Fibroblast of skin of right biceps (primary cell): ENCODE measurements around the gene SLC10A7.
"Not testable (repeated sequence)": the region's sequence is repeated elsewhere in the genome, so short reads cannot be mapped to it uniquely, and the experiment has no call there.

Experiments
- DNase-seq: peaks from one replicate; pipeline ENCODE4 v3.0.0-alpha.2; 2013

Gene SLC10A7

DNA sequence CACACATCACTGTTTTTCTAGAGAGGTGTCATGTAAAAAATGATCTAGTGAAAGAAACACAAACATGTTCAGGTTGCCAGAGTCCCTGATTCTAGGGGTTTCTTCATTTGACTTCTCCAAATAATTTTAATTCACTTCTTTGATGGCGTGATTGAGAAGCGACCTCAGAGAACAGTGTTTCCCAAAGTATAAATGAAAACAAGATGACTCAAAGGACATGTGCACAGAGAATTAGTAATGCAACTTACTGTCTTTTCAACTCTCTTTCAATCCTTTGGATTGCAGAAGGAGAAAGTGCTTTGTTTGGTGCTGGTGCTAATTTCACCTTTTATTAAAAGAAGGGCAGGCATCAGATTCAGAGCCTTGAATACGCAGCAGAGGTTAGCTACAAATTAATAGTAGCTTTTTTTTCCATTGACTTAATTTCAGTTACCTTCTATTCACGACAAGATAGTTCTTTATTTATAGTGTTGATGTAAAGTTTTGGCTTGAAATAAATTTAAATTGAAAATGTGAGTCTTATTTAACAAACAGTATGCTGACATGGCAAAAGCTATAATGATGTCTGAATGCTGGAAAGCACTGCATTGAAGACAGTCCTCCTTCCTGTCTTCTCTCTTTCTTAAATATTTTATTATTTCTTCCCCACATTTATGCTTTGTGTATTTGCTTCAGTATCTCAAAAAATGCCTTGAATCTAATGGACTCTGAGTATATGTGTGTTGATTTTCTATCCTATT is 85.1 kb downstream of the SLC10A7 start:
- no peak for DNase-seq

DNA sequence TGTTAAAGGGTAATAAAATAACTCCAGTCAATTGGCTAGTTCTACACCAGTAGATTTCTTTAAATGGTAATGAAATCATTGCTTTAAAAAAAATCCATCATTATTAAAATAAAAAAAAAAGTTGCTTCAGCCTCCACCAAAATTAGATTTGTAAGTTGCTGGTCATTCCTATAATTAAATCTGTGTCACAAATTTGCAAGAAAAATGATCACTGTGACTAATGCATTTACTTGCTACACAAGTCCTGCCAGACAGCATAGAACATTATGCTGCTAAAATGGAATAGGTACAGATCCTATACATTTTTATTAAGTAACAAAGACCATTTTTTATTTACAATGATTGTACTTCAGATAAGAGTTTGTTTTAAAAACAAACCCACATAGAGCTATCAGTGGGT is 85.8 kb downstream of the SLC10A7 start:
- no peak for DNase-seq

DNA sequence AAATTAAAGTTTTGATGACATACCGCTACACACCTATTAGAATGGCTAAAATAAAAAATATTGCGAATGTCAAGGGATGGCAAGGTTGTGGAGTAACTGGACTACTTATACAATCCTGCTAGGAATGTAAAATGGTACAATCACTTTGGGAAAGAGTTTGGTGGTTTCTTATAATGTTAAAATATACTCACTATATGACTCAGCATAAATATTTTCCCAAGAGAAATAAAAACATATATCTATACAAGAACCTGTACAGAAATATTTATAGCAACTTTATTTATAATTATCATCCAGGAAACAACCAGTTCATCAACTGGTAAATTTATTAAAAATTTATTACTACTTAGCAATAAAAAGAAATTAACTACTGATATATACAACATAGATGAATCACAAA is 89.7 kb downstream of the SLC10A7 start:
- DNase-seq = no peak

DNA sequence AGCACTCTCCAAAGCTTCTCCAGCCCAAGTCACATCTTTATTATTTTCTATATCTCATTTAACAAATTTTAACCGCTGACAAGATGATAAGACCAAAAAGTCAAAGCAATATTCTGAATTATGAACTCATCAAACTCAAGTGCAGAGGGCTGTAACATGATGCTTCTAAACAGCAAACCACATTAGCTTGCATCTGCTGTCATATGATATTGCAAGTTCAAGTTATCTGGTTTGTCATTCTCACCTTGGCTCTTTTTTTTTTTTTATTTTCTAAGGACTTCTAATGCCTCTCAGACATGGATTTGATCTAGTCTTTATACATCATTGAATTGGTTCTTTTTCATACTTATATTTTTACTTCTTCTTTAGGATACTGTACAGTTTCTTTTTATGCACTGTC is 93.4 kb downstream of the SLC10A7 start:
- no peak for DNase-seq

DNA sequence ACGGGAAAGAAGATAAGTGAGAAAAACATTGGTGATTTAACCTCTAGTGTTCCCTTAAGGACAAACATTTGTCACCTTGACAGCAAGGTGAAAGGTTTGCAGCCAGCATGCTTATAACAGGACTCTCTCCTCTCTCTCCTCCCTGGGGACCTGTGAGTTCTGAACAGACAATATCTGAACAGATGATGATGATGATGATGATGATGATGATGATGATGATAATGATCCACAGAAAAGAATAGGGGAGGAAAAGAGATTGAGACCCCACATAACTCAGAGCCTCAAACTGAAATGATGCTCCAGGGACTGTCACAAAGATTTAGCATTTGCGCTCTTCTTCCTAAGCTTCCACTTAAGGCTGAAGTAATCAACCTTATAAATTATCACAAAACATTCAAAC is 103.9 kb downstream of the SLC10A7 start:
- no peak for DNase-seq

DNA sequence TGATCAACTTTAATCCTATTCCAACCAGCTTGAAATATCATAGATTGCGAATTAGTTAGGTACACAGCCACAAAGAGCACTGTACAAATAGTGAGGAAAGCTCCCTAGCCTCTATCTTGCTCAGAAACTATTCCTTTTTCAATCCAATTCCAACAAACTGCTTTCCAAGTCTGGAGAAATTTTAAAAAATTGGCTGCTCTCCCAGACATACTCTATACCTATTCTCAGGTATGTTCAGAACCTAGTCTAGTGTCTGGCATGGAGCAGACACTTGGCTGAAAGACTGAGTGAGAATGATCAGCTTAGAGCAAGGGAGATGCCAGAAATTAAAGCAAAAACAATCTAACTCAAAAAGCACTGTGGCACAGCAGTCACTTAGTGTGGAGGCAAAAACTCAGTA is 105.9 kb downstream of the SLC10A7 start:
- no peak for DNase-seq

DNA sequence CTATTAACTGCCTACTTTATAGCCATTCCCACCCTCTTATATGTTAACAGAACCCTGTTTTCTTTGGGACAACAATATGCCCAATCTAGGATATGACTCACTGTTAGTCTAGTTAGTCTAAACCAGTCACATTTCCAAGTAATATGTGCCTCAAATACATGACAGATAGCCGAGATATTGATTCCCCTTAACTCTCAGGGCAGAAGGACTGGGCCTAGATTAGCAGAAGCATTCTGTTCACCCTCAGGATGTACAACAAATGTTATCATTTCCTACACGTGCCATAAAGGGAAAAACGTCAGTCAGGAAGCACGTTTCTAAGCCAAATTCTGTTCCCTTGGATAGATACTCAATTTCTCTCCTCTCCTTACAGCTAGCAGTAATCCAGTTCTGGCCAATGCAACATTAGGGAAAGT is 114.1 kb downstream of the SLC10A7 start:
- DNase-seq = peak; percentile 7

DNA sequence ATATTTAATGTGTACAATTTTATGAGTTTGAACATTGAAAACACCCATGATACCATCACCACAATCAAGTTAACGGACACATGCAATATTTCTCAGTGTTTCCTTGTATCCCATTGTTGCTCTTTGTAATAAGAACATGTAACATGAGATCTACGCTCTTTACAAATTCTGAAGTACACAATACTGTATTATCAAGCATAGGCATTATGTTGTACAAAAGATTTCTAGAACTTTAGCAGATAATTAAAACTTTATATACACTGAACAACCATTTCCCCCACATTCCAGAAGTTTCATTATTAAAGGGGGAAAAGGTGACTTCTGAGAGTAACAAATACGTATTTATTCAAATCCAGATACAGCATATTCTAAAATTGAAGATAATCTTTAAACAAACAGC is 114.5 kb downstream of the SLC10A7 start:
- no peak for DNase-seq

DNA sequence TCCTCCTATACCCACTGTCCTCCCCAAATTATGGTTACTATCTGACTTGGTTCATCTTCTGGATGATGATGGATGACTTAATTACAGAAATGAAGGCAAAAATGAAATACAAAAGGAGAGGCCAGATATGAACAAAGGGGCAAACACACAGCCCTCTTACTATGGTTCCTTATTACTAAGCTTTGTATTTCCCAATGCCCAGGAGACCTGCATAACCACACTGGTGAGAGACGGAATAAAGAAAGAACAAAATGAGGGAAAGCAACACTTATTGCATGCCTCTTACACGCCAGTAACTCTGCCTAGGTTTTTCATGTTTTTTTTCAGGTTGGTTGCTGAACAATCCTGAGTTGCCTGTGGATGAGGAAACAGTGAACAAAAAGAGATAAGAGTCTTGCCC is 120.5 kb downstream of the SLC10A7 start:
- DNase-seq = no peak

DNA sequence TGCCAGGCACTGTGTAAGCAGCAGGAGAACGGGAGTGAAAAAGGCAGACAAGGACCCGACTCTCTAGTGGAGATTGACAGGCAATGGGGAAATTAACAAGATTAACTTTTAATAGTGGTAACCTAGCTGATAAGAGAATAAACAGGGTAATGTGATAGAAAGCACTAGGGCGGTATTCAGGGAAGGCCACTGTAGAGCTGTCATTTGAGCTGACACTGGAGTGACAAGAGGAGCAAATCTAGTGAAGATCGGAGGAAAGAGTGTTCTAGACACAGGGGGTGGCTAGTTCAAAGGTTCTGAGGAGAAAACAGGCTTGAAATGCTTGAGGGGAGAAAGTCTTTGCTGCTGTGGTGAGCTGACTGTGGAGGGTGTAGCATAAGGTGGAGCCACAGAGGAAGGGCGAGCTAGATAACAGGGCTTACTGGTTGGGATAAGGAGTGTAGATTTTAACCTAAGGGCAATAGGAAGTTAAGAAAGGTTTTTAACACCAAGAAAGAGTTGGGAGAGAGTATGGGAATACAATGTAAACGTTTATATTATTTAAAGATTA is 122.8 kb downstream of the SLC10A7 start:
- DNase-seq = no peak

DNA sequence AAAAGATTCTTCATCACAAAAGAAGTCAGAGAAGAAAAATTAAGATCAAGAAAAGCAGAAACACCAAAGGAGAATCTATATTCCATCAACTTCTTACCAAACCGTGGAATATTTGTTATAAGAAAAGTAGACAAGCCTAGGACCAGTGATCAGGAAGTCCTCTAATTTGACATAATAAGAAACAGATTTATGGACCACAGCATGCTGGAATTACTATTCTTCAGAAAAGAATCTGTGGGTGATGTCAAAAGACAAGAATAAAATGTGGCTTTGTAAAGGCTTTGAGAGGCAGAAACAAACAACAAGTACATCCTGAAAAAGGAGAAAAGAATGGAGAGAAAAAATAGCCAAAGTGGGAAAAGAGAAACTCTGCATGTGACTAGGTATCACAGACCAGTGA is 123.3 kb downstream of the SLC10A7 start:
- peak; percentile 42 for DNase-seq

DNA sequence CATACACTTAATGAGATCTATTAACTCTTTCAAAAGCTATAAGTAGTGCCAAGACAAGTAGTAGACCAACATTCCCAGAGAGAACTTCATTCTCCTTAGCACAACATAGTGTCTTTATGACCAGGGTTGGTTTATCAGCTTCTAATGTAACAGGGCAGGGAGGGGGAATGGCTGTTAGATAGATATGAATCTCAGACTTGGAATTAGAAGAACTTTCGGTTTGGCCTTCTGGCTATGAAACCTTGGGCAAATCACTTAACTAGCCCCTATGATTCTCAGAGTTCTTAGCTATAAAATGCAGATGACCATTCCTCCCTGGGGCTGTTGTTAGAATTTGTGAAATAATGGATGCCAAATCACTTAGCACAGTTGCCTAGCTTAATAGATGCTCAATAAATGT is 132.2 kb downstream of the SLC10A7 start:
- DNase-seq = no peak

DNA sequence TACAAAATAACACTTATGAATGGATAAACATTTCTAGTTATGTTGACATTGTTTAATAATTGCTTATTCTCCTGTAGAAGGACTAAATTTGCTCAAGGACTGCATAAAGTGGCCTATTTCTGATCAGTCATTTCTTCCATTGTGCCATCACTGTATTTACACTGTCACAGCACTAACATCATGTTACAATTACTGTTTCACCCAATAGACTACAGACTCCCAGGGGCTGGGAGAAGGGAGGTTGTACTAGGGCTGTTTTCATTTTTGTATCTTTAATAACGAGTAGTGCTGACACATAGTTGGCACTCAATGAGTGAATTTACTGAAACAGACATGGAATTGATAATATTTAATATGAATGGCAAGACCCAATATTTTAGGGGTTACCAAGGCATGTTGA is 139.5 kb downstream of the SLC10A7 start:
- DNase-seq = no peak

DNA sequence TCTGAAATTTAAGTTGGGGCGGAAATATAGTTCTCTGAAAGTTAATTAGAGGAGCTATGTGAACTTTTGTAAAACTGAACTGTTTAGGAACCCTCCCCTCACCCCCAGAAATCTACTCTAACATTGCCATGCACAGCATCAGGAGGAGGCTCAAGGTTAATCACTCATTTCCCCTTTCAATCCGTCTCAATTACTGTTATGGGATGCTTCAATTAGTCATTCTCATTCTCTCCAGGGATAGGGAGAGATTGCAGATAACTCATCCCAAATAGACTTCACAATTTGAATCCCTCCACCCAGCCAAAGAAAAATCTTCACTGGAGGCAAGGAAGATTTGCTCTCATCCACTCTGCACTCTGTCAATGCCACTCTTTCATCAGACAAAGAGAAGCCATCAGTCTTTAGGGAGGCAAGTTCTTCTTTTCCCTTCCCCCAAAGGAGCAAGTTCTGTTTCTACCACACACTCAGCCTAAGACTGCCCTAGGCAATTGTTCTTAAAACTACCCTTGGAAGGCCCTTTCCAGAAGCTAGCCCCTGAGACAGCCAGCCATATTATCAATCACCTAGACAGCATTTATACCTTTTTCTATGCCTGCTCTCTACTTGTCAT is 140.4 kb downstream of the SLC10A7 start:
- peak; percentile 55 for DNase-seq

DNA sequence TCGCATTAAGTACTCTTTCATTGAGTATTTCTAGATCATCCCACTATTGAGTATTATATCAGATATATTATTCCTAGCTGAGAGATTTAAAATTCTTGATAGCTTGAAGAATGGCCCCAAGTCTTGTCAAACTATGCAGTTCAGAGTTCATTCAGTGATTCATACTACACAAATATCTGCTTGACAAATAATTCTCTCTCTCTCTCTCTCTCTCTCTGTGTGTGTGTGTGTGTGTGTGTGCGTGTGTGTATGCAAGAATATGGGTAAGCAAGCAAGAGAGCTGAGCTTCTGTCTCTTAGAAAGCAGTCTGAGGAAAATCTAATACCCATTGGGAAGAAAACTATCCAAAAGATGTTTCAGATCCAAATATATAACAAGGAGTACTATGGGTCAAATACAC is 142.0 kb downstream of the SLC10A7 start:
- peak; percentile 26 for DNase-seq

DNA sequence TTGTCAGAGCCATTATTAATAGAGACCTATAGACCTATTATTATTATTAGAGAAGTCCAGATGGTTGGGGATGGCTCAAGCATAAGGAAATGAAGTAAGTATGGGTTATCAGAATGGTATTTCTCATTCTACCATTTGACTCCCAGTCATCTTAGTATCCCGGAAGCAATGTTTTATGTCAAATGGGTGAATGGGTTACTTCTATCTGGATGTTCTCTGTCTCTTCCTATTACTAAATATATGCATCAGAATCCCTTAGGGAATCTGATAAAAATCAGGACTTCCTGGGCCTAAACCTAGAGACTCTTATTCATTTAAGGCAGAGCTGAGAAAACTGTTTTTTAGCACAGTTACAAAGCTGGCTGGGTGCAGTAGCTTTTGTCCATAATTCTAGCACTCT is 149.9 kb downstream of the SLC10A7 start:
- DNase-seq = peak; percentile 8

DNA sequence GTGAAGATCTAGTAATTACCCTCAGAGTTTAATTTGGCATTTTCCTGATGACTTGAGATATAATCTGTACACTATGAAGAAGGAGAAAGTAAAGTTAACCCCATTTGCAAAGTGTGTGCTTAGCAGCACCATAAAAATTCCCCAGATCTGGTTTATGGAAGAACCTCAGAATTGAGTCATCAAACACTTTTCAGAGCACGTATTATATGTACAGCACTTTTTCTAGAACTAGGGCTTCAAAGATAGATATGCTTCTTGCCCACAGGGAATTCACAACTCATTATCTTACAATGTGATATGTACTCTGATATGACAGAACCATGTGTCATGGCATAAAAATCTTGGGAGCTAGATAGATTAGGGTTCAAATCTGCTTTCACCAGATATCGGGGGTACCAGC is 150.9 kb downstream of the SLC10A7 start:
- peak; percentile 42 for DNase-seq

DNA sequence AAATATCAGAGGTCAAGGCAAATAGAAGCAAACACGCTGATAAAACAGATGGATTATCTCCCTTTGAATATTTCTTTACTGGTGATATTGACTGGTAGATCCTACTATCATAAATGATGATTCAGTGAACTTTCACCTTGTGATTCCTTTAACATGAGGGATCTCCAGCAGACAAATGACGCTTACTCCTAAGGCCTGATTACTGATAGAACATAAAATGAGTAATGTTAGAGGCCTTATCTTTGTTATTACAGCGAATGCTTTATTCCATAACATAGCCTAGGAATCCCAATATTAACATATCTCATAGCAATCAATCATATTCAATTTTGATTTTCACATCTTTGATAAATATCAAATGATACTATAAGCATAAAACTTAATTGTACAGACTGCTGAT is 152.3 kb downstream of the SLC10A7 start:
- DNase-seq = no peak

DNA sequence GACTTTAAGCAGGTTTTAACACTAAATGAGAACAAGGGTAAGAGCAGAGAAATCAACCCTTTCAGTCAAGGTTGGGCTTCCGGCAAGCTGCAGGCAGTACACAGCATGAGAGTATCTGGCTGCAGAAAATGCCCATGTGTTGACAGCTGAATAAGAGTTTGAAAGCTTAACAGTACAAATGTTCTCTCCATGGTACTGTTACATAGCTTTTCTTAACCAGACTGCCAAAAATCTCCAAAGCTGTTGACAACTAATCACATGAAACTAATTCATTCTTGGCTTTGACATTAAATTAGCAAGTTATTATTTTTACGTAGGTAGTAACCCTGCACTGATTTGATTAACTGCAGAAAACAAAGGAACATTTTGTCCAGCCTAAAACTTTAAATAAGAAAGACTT is 153.5 kb downstream of the SLC10A7 start:
- DNase-seq = peak; percentile 21

DNA sequence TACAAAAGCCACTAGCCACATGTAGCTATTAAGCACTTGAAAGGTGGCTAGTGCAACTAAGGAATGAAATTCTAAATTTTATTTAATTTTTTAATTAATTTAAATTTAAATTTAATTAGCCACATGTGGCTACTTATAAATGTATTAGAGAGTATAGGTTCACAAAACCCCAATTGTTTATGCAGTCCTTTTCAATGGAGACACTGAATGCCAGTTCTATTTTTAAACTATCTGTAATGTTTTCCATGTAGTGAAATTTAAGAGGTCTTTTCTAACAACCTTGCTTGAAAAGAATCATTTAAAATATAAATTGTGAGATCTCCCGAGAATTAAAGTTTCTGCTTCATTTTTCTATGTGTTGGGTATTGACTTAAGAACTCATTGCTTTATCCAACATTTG is 154.4 kb downstream of the SLC10A7 start:
- no peak for DNase-seq

DNA sequence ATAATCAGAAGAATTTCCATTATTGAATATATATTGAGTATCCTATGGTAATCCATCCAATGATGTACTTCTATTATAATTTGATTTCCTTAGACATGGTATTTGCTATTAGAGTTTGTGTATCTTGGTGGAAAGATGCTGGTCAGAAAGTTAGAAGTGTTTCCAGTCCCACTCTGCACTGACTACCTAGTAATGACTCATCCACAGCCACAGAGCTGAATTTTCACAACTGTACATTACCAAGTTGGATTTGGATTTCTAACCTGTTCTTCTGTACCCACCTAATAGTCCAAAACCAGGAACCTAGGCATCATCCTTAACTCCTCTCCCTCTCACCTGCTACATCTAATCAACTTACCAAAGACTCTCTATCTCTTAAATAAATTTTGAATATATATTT is 162.0 kb downstream of the SLC10A7 start:
- no peak for DNase-seq

DNA sequence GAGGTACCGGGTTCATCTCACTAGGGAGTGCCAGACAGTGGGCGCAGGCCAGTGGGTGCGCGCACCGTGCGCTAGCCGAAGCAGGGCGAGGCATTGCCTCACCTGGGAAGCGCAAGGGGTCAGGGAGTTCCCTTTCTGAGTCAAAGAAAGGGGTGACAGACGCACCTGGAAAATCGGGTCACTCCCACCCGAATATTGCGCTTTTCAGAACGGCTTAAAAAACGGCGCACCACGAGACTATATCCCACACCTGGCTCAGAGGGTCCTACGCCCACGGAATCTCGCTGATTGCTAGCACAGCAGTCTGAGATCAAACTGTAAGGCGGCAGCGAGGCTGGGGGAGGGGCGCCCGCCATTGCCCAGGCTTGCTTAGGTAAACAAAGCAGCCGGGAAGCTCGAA is 171.6 kb downstream of the SLC10A7 start:
- not testable (repeated sequence) for DNase-seq

DNA sequence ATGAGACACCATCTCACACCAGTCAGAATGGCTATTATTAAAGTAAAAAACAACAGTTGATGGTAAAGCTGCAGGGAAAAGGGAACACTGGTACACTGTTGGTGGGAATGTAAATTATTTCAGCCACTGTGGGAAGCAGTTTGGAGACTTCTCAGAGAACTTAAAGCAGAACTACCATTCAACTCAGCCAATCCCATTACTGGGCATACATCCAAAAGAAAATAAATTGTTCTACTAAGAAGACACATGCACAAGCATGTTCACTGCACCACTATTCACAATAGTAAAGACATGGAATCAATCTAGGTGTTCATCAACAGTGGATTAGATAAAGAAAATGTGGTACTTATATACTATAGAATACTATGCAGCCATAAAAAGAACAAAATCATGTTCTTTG is 172.4 kb downstream of the SLC10A7 start:
- DNase-seq = no peak

DNA sequence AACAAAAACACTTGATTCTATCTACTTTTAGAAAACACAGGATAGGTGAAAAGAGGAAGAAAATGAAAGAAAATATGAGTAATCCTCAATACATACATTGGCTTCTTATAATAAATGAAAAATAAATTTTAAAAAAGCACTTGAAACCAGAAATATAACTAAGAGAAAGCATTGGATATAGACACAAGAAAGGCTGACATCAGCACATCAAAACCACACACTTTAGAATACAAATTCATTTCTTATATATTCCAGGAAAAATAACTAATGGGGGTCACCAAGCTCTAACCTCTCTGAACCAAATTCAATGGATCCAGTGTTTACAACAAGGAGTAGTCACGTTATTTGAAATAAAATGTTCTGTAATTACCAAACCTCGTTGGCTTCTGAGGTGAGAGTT is 173.9 kb downstream of the SLC10A7 start:
- no peak for DNase-seq

DNA sequence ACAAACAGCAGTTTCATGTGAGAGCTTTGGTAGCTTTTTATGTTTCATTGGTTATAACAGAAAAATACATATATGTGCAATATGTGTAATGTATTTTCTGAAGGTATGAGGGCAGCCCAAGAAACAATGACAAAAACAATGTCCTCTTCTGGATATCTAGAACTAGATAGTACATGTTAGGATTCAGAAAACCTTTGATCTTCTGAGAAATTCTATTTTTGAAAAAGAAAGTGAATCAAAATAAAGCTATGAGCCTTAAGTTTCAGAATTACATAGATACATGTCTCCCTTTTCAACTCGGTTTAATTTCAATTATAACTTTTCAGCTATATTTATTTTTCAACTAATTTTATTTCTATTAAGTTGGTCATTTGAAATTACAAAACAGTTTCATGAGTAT is 175.5 kb downstream of the SLC10A7 start:
- no peak for DNase-seq
